Epithelial cell of proximal tubule (primary cell): Measurements from ENCODE around the gene MMP24. TPM values are rescaled to one million over a fixed set of nuclear protein-coding genes. Genes with fewer than 3 reads are reported as not detected.
"Not testable (repeated sequence)": the region's sequence is repeated elsewhere in the genome, so short reads cannot be mapped to it uniquely, and the experiment has no call there.

Experiments used
- DNase-seq: peaks from one replicate; pipeline ENCODE4 v3.0.0-alpha.2; 2011; ENCODE audit warnings: low read depth
- H3K4me3 ChIP-seq: 2 replicates; pipeline ENCODE4 v1.5.1; 2011; ENCODE audit warnings: low read depth, mild to moderate bottlenecking, low read length
- total RNA-seq: library from RNA; depleted of rRNA; stranded (reverse); fragments of >200 nt; gene quantifications from 2 replicates; pipeline ENCODE4 v1.2.3, GENCODE V29; 2015
- TF ChIP-seq, protein P1 (sequence below): conservative IDR thresholded peaks from 2 replicates; pipeline ENCODE4 v1.5.1; 2012; ENCODE audit warnings: low read depth, mild to moderate bottlenecking, low read length

Gene MMP24
- total RNA-seq, 1 donor from 2014 or later = 12.2 TPM

GRCh38 chr20:35307666-35308653 is 81.5 kb downstream of the MMP24 start:
- TF ChIP-seq, protein P1, sequence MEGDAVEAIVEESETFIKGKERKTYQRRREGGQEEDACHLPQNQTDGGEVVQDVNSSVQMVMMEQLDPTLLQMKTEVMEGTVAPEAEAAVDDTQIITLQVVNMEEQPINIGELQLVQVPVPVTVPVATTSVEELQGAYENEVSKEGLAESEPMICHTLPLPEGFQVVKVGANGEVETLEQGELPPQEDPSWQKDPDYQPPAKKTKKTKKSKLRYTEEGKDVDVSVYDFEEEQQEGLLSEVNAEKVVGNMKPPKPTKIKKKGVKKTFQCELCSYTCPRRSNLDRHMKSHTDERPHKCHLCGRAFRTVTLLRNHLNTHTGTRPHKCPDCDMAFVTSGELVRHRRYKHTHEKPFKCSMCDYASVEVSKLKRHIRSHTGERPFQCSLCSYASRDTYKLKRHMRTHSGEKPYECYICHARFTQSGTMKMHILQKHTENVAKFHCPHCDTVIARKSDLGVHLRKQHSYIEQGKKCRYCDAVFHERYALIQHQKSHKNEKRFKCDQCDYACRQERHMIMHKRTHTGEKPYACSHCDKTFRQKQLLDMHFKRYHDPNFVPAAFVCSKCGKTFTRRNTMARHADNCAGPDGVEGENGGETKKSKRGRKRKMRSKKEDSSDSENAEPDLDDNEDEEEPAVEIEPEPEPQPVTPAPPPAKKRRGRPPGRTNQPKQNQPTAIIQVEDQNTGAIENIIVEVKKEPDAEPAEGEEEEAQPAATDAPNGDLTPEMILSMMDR = no peak
- no peak overlapping the region for H3K4me3 ChIP-seq
- peak; percentile 65 for DNase-seq

DNA sequence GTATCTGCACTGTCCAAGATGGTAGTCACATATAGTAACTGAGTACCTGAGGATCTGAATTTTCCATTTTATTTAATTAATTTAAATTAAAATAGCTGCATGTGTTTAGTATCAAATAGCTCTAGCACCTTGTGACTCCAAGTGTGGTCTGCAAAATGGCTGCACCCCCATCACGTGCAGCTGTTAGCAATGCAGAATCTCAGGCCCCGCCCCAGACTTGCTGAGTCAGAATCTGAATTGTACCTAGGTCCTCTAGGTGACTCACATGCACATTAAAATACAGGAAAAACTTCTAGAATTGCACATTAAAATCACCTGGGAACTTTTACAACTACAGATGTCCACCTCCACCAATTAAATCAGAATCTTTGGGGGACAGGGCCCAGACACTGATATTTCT is 84.9 kb downstream of the MMP24 start:
- no peak overlapping the region for H3K4me3 ChIP-seq
- TF ChIP-seq, protein P1 = no peak

GRCh38 chr20:35311822-35312221 is 85.3 kb downstream of the MMP24 start:
- no peak overlapping the region for H3K4me3 ChIP-seq
- DNase-seq = no peak
- TF ChIP-seq, protein P1 = no peak

More for the DNA sequence above, 84.9 kb downstream of the MMP24 start:
- DNase-seq = peak; percentile 48

DNA sequence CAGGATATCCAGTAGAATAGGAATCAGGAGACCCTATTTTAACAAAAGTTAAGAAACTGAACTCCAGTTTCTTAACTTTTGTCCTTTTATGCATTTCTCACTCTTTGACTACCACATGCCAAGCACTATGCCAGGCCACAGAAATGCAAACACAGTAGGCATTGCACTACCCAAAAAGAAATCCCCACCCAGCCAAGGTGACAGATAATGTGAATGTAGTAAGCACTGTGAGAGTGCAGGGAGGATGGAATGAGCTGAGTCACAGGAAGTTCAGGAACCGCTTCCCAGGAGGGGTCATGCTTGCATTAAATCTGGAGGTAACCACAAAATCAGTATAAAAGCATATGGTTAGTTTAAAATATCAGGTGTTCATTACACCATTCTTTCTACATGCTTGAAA is 85.8 kb downstream of the MMP24 start:
- no peak overlapping the region for H3K4me3 ChIP-seq
- TF ChIP-seq, protein P1 = no peak
- peak; percentile 73 for DNase-seq

- TF ChIP-seq, protein P1 = no peak
- no peak for DNase-seq
These were observed 88.5 kb downstream of the MMP24 start for GRCh38 chr20:35314816-35315631.

DNA sequence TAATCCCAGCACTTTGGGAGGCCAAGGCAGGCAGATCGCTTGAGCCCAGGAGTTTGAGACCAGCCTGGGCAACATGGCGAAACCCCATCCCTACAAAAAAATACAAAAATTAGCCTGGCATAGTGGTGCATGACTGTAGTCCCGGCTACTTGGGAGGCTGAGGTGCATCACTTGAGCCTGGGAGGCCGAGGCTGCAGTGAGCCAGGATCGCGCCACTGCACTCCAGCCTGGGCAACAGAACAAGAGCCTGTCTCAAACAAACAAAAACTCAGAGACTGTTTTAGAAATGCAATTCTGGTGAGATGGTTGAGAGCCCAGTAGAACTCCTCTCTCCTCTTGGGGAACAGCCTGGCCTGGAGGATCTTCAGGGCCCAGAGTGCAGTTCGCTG is 89.1 kb downstream of the MMP24 start:
- DNase-seq, H3K4me3 ChIP-seq: not testable (repeated sequence)

More at GRCh38 chr20:35314816-35315631, 88.5 kb downstream of the MMP24 start:
- no peak overlapping the region for H3K4me3 ChIP-seq

- no peak overlapping the region for H3K4me3 ChIP-seq
- no peak for DNase-seq
- TF ChIP-seq, protein P1 = no peak
These were observed 89.6 kb downstream of the MMP24 start for GRCh38 chr20:35316086-35316485.
